Measurements from ENCODE around the gene GORAB. TPM values are rescaled to one million over a fixed set of nuclear protein-coding genes. Genes with fewer than 3 reads are reported as not detected.

GORAB gene
- total RNA-seq, 1 experiment from 2014 or later = 7.1 TPM

- no peak for DNase-seq (ENCODE audit: low spot score)
These were observed 59.1 kb downstream of the GORAB start for GRCh38 chr1:170590921-170591705.

DNA sequence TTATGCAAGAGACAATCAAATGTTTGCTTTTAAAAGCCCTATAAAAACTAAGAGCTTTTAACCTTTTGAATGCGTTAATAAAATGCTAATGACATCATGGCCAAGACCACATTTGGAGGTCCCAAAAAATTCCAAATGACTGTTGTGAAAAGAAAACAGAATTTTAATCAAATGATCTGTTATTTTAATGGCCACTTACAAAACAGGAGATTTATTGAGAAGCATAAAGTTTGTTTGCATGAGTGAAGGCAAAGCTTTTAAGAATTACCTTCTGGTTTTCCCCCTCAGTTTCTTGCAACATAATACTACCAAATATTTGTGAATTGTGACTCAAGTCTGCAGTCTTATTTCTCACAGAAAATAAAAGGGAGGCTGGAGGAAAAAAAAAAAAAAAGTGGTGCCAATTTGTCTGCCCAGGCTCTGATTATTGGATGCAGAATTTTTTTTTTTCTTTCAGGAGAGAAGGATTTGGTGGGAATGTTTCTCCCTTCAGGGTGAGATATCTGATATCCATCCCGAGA lies 60.7 kb downstream of the GORAB start:
- peak; percentile 20 for DNase-seq (ENCODE audit: low spot score)

- no peak for DNase-seq (ENCODE audit: low spot score)
These were observed 61.4 kb downstream of the GORAB start for GRCh38 chr1:170593173-170594011.

DNA sequence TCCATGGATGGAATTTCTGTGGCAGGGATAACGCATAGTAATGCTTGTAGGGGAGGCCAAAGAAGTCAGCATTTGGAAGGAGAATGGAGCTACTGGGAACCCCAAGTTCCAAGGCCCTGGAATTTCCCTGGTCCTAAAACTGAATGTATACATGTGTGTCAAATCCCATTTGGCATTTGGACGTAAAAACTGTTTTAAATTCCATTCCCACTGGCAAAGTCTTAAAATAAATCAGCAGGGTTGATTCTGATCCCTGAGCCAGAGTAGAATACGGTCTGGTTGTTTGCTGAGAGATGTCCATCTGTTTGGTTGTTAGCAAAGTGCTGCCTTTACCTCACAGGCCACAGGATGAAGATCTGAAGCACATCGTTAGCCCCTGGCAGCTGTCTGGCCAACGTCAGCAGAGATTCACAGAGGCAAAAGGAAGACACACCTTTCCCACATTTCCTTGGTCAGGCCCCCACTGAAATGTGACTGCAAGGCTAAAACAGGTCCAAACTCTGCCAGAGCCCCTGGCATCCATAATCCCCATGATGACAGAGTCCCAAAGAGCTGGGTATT lies 62.2 kb downstream of the GORAB start:
- no peak for DNase-seq (ENCODE audit: low spot score)

DNA sequence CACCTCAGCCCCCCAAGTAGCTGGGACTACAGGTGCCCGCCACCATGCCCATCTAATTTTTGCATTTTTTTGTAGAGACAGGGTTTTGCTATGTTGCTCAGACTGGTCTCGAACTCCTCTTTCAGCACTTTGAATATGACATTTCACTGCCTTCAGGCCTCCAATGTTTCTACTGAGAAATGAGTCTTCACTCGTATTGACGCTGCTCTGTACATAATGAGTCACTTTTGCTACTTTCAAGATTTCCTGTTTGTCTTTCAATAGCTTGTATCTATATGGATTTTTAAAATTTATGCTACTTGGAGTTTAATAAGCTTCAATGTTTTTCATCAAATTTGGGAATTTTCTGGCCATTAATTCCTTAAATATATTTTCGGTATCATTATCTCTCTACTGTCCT lies 64.7 kb downstream of the GORAB start:
- DNase-seq (ENCODE audit: low spot score) = no peak

DNA sequence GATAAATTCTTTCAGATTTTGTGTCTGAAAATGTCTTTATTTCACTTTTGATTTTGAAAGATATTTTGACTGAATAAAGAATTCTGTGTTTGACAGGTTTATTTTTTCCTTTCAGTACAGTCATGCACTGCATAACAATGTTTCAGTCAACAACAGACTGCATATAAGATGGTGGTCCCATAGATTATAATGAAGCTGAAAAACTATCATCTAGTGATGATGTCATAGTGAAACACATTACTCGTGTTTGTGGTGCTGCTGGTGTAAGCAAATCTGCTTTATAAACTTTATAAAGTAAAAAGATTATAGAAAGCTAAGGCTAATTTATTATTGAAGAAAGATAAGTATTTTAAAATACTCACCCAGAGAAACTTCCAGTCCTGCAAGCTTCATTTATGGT lies 66.7 kb downstream of the GORAB start:
- no peak for DNase-seq (ENCODE audit: low spot score)

GRCh38 chr1:170599033-170599432 lies 67.1 kb downstream of the GORAB start:
- DNase-seq (ENCODE audit: low spot score) = no peak

DNA sequence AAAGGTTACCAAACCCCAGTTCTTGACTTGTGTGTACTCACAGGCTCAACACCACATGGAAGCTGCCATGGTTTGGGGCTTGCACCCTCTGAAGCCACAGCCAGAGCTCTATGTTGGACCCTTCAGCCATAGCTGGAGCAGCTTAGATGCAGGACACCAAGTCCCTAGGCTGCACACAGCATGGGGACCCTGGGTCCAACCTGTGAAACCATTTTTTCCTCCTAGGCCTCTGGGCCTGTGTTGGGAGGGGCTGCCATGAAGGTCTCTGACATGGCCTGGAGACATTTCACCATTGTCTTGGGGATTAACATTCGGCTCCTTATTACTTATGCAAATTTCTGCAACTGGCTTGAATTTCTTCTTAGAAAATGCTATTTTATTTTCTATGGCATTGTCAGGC lies 69.9 kb downstream of the GORAB start:
- DNase-seq (ENCODE audit: low spot score) = no peak

Other genes starting within 250 kb of the GORAB start
- 0.10 TPM in 1 of 2 replicates, not detected in the other for gene PRRX1, start 132.0 kb downstream of the GORAB start, total RNA-seq (2014; rRNA removed; shearing (Covaris generic))

Data from H4 (cell line).